Globus pallidus (tissue), 1 donor: ENCODE data around the gene CRIP2.
A peak's percentile ranks its signal among the peaks of the same experiment; 100 is the strongest.

Experiments used
- DNase-seq: peaks from one replicate; pipeline ENCODE4 v3.0.0-alpha.2; 2015; ENCODE audit warnings: low spot score

The CRIP2 gene

GRCh38 chr14:105474483-105475268 lies at the start of gene CRIP2:
CRIP2 (plus strand) TSS chr14:105474821; CDS start chr14:105474863, 42 bp downstream.
- DNase-seq, result peak; percentile 40

GRCh38 chr14:105424861-105425260 lies 49.8 kb upstream of the CRIP2 start:
- DNase-seq, result no peak

- DNase-seq, result no peak
These were observed 48.8 kb upstream of the CRIP2 start for GRCh38 chr14:105425823-105426247.

GRCh38 chr14:105426416-105427130 lies 48.0 kb upstream of the CRIP2 start:
- no peak for DNase-seq

GRCh38 chr14:105427412-105427811 lies 47.2 kb upstream of the CRIP2 start:
- DNase-seq, result no peak

GRCh38 chr14:105427936-105428485 lies 46.6 kb upstream of the CRIP2 start:
- DNase-seq, result no peak

- no peak for DNase-seq
These were observed 44.6 kb upstream of the CRIP2 start for GRCh38 chr14:105430042-105430441.

- no peak for DNase-seq
These were observed 44.1 kb upstream of the CRIP2 start for GRCh38 chr14:105430565-105430964.

- DNase-seq, result no peak
These were observed 43.4 kb upstream of the CRIP2 start for GRCh38 chr14:105431256-105431655.

GRCh38 chr14:105432657-105433056 lies 42.0 kb upstream of the CRIP2 start:
- no peak for DNase-seq

GRCh38 chr14:105433161-105433605 lies 41.4 kb upstream of the CRIP2 start:
- DNase-seq, result no peak

- no peak for DNase-seq
These were observed 38.2 kb upstream of the CRIP2 start for GRCh38 chr14:105436402-105436801.

GRCh38 chr14:105436891-105437722 lies 37.5 kb upstream of the CRIP2 start:
- DNase-seq, result no peak

- DNase-seq, result no peak
These were observed 36.7 kb upstream of the CRIP2 start for GRCh38 chr14:105437723-105438500.

- no peak for DNase-seq
These were observed 35.4 kb upstream of the CRIP2 start for GRCh38 chr14:105439179-105439578.

- DNase-seq, result no peak
These were observed 34.7 kb upstream of the CRIP2 start for GRCh38 chr14:105439710-105440553.

- no peak for DNase-seq
These were observed 34.1 kb upstream of the CRIP2 start for GRCh38 chr14:105440554-105440900.

GRCh38 chr14:105440992-105441391 lies 33.6 kb upstream of the CRIP2 start:
- no peak for DNase-seq

- DNase-seq, result no peak
These were observed 32.5 kb upstream of the CRIP2 start for GRCh38 chr14:105442125-105442524.

GRCh38 chr14:105442834-105443233 lies 31.8 kb upstream of the CRIP2 start:
- no peak for DNase-seq
